Activated CD4-positive, alpha-beta T cell treated with anti-CD3 and anti-CD28 coated beads, Interleukin-2, amount 50 U/mL, for 1 hour (primary cell): Measurements from ENCODE around the gene CC2D1A.

ENCODE experiments used
- DNase-seq: peaks from one replicate; pipeline ENCODE4 v3.0.0-alpha.2; 2020

The CC2D1A gene

GRCh38 chr19:13938301-13939064, 32.5 kb downstream of the CC2D1A start, which contains the start of gene PODNL1:
Gene PODNL1 (minus strand): TSS chr19:13938417. CDS start chr19:13938181, 236 bp downstream.
- no peak for DNase-seq

DNA sequence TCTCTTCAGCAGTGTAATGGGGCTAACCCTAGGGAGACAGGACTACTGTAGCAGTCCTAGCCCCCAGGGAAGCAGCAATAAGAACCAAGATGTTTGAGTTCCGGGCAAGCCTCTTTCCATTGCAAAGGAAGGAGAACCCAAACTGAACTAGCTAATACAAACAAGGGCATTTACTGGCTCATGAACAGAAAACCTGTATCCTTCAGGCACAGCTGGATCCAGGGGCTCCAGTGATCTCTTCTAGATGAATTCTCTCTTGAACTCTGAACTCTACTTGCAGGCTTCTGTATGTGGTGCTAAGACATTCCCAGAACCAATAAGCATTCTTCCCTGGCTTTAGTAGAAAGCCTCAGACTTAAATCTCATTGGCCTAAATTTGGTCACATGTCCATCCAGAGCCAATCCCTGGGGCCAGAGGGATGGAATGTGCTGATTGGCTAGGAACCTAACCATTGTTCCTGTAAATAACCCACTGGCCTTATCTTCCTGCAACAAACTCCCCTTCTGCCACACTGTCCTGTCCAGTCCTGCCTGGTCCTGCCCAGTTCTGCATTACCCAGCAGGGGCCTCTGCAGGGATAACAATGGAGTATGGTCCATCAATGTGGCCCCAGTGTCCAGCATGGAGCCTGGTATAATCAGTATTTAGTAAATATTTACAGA, 36.2 kb downstream of the CC2D1A start:
- DNase-seq = no peak

DNA sequence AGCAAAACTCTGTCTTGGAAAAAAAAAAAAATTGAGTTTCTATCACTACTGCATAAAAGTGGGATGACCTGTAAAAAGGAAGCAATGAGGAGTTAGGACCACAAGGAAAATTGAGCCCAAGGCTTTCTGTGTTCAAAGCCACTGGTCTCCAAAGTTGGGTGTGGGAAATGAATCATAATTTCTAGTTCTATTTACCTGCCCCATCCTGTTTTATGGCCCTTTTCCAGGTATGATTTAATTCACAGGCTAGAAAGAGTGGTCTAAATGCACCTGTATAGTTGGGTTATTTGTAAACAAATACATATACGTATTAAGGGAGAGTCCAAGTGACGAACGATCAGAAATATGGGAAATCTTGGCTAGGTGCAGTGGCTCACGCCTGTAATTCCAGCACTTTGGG, 40.4 kb downstream of the CC2D1A start:
- no peak for DNase-seq

- DNase-seq = no peak
Measured at GRCh38 chr19:13951043-13951442, 45.0 kb downstream of the CC2D1A start.

DNA sequence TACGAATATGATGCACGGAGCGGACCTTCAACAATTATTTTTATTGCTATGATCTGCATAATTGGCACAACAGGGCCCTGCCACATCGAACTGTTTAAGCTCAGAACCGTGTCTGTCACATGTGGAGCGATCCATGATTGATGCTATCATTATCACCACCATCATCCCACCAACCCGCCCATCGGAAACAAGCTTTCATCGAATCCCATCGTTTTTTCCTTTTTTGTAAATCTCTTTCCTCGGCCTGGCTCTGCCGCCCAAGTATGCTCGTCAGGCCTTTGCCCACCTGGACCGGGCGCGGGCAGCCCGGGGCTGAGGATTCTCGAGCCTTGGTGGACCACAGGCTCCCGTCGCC, 45.8 kb downstream of the CC2D1A start:
- DNase-seq = no peak

- DNase-seq = peak; percentile 98
Measured at GRCh38 chr19:13952154-13952930, 46.3 kb downstream of the CC2D1A start, which contains the start of gene DCAF15. Gene DCAF15 (plus strand): TSS chr19:13952509. CDS start chr19:13952513, 4 bp downstream.

DNA sequence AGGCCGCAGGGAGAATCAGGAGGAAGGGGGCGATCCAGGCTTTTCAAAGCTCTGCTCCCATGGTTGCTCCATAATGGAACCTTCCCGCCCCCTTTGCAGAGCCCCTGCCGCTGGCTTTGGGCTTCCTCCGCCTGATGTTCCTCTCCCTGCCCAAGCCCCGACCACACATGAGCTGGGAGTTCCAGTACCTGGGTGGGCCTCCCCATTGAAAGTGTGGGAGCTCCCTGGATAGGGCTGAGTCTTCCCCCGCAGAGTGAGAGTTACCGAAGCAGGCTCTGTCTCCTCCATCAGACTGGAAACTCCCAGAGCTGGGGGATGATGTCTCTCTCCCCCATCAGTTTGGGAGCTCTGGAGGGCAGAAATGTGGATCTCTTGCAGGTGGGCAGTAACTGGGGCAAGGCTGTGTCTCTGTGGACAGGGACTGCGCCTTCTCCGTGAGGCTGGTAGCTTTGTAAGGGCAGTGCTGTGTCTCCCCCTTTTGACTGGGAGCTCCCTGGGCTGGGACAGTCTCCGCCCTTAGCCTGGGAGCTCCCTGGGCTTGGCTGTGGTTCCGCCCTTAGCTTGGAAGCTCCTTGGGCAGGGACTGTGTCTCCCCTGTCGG, 47.0 kb downstream of the CC2D1A start:
- no peak for DNase-seq

DNA sequence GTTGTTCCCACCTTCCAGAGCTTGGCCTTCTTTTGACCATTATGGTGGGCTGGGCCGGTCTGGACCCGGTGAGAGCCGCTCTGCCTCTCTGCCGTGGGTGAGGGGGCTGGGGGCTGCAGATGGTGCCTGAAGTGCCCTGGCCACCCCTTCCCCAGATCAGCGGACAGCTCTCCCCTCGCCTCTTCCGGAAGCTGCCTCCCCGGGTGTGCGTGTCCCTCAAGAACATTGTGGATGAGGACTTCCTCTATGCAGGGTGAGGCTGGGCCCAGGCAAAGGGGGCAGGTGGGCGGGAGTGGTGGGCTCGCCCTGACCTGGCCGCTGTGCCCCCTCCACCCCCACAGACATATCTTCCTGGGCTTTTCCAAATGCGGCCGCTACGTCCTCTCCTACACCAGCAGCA, 48.2 kb downstream of the CC2D1A start:
- no peak for DNase-seq

DNA sequence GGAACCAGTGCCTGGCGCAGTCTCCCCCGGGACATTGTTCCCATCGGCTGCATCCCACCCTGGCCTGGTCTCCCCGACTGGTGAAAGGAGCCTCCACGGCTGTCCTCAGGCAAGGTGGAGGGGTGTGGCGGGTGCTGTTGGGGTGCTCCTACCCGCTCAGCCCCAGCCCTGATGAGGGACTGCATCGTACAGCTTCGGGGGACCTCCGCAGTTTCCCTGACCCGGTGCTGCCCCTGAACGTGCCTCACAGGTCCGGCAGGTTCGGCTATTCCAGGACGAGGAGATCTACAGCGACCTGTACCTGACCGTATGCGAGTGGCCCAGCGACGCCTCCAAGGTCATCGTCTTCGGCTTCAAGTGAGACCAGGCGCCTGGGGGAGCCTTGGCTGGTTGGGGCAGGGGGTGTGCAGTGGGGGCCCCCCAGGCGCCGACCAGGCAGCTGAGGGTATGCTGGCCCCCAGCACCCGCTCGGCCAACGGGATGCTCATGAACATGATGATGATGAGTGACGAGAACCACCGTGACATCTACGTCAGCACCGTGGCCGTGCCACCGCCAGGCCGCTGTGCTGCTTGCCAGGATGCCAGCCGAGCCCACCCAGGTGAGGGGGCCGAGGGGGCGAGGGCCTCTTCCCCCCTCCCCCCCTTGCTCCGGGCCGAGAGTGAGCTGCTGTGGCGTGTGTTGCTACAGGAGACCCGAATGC, 49.8 kb downstream of the CC2D1A start:
- no peak for DNase-seq

GRCh38 chr19:13956365-13956744, 50.4 kb downstream of the CC2D1A start:
- no peak for DNase-seq

- DNase-seq = no peak
Measured at GRCh38 chr19:13957051-13957450, 51.0 kb downstream of the CC2D1A start.

DNA sequence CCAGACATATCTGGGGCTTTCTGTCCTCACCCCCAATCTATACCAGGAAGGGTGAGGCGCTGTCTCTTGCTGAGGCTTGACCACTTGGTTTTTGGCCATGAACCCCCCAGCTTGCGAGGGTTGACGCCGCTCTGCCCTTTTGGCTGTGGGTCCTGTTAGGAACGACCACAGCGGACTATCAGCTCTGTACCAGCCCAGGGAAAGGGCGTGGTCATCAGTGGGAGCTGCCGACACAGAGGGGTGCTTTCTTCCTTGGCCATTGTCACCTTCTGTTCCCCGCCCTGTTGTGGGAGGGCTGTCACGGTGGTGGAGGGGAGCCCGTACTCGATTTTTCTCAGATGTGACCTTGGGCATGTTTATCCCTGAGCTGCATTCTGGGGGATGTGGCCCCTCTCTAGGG, 52.0 kb downstream of the CC2D1A start:
- no peak for DNase-seq

DNA sequence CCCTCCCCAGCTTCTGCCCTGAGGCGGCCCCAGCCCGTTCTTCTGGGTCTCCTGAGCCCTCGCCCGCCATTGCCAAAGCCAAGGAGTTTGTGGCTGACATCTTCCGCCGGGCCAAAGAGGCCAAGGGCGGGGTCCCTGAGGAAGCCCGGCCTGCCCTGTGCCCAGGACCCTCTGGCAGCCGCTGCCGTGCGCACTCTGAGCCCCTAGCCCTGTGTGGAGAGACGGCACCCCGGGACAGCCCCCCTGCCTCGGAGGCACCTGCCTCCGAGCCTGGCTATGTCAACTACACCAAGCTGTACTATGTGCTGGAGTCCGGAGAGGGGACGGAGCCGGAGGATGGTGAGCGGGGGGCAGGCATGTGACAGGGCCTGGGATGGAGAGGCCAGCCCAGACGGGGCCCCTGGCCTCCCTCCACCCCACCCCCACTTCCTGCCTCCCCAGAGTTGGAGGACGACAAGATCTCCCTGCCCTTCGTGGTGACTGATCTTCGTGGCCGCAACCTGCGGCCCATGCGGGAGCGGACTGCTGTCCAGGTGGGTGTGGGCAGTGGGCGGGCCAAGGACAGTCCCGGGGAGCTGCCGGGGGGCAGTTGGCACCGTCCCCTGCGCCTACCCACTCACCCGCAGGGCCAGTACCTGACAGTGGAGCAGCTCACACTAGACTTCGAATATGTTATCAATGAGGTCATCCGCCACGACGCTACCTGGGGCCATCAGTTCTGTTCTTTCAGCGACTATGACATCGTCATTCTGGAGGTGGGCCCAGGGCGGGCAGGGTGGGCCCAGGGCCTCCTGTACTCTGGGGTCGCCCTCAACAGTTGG, 53.4 kb downstream of the CC2D1A start:
- DNase-seq = no peak

GRCh38 chr19:13959962-13960862, 54.2 kb downstream of the CC2D1A start:
- DNase-seq = peak; percentile 42

GRCh38 chr19:13960863-13961784, 55.1 kb downstream of the CC2D1A start:
- no peak for DNase-seq

DNA sequence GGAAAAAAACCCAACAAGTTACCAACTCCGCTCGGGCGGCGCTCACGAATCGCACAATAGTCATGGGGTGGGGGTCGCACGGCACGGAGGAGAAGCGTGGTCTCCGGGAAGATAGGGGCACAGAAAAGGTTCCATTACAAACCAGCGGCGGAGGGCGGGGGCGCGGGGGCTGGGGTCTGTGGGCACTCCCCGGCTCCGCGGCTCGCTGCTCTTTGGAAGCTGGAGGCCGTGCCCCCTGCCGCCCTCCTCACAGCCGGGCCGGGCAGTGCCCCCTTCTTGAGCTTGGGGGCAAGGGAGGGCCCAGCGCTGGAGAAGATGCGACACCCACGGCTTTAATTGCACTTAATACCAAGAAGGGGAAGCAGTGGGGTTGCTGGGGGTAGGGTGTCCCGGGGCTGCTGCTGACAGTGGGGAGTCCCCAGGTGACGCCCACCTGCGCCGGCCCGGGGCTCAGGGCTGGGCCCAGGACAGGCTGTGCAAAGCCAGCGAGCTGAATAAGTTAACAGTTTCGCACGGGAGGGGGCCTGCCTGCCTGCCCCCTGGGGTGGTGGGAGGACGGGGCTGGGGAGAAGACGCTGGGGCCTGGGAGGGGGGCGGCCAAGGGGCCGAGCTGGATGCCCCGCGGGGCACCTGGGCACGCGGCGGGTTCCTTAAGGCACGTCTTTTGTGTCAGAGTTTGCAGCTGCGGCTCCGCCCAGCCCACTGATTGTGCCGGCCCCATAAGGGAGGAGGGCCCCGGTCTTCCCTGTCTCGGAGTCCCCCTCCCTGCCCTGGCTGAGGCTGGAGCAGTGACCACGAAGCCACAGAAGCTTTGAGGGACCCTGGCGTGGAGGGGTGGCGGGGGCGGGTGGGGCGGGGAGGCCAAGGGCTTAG, 56.1 kb downstream of the CC2D1A start:
- no peak for DNase-seq

- no peak for DNase-seq
Measured at GRCh38 chr19:13962699-13963602, 57.0 kb downstream of the CC2D1A start.
